ENCODE results near the gene CSTPP1. TPM values are rescaled to one million over a fixed set of nuclear protein-coding genes. Genes with fewer than 3 reads are reported as not detected.

Gene CSTPP1
- total and polyA plus RNA-seq, 2 of the 4 experiments (the other 2 are of a cell fraction), result 22.0 to 35.7 TPM

- no peak for DNase-seq
- no CpG with 5 or more reads among the region's 3 CpGs for WGBS, 2 experiments (ENCODE audit: extremely low coverage in 2 of 2, insufficient read length in 1 of 2)
- in situ Hi-C loops (cut with MboI; ENCODE audit: low sequenced_read_pairs), result no loop called here
These were observed 199.8 kb downstream of the CSTPP1 start for GRCh38 chr11:47136327-47136726.

More at GRCh38 chr11:47136327-47136726, 199.8 kb downstream of the CSTPP1 start:
- Histone ChIP-seq H3K9me3 (ENCODE audit: control insufficient read depth, insufficient read depth, low read length) (no peaks in the 10 kb centered on the region), H4K20me1 (ENCODE audit: insufficient read depth, low read length) (no peaks in the 10 kb centered on the region), H2BK120ac (ENCODE audit: low read depth, low read length) (no peak overlapping the region), H3K36me3 (ENCODE audit: control insufficient read depth, insufficient read depth, low read length) (peaks cover 4% of the 10 kb centered on the region), H2BK5ac (ENCODE audit: low read depth, low read length, poor library complexity, severe bottlenecking) (no peak overlapping the region), H3K27me3 (ENCODE audit: control insufficient read depth, insufficient read depth, low read length) (no peaks in the 10 kb centered on the region), H3K4me1 (ENCODE audit: control insufficient read depth, insufficient read depth, low read length) (no peaks in the 10 kb centered on the region), H3K23ac (ENCODE audit: low read depth, low read length) (0 out of 2 replicates have a peak overlapping the region, but pooled peaks have one; percentile 33), H2AFZ (replicated peaks; ENCODE audit: low read length, poor library complexity) (no peak overlapping the region), H2BK15ac (ENCODE audit: low read depth, low read length) (no peak overlapping the region), H4K8ac (ENCODE audit: low read depth in 2 of 2, low read length in 2 of 2) (no peak overlapping the region), H3K56ac (ENCODE audit: extremely low read depth, insufficient read depth, low read length) (no peak overlapping the region), H3K18ac (ENCODE audit: low read depth, low read length) (no peak overlapping the region), H3K79me1 (ENCODE audit: low read depth in 1 of 2, low read length in 2 of 2) (no peaks in the 10 kb centered on the region), H4K91ac (ENCODE audit: insufficient read depth, low read depth, low read length) (no peak overlapping the region), H3K4ac (ENCODE audit: low read depth, low read length) (no peak overlapping the region), H3K4me2 (ENCODE audit: low read depth, low read length) (no peak overlapping the region), H4K5ac (ENCODE audit: low read depth, low read length) (no peak overlapping the region), H2AK5ac (ENCODE audit: low read depth, low read length) (no peak overlapping the region), H3K9ac (ENCODE audit: low read depth, low read length) (no peak overlapping the region), H3K14ac (replicated peaks; ENCODE audit: low read depth, low read length) (no peak overlapping the region), H3K4me3 (ENCODE audit: insufficient read depth, low read depth, low read length) (no peak overlapping the region), H2BK20ac (ENCODE audit: low read depth, low read length) (no peak overlapping the region), H2AK9ac (replicated peaks; ENCODE audit: low read depth, low read length, poor library complexity) (no peak overlapping the region), H3K27ac (ENCODE audit: insufficient read depth, low read length) (no peak overlapping the region), H3K9me1 (ENCODE audit: insufficient read depth, low read length) (no peaks in the 10 kb centered on the region)
- BruUV-seq (replicated peaks), result no TSS peak
- dilution Hi-C loops (cut with HindIII; ENCODE audit: low sequenced_read_pairs, unreplicated experiment) (no loop called here), intact Hi-C loops (cut with micrococcal nuclease) (no loop called here)
- TF ChIP-seq ELK1 (IDR thresholded peaks at IDR 0.05; ENCODE audit: borderline replicate concordance, low read depth, low read length) (no peak), RAD21 (IDR thresholded peaks at IDR 0.05; ENCODE audit: low read length) (no peak), SMC3 (IDR thresholded peaks at IDR 0.05; ENCODE audit: low read depth, low read length) (no peak), MAZ (IDR thresholded peaks at IDR 0.05; ENCODE audit: borderline replicate concordance, low read depth, low read length) (no peak), CEBPB (IDR thresholded peaks at IDR 0.05; ENCODE audit: low read depth, low read length) (no peak), USF2 (IDR thresholded peaks at IDR 0.05; ENCODE audit: low read depth, low read length) (no peak), MXI1 (IDR thresholded peaks at IDR 0.05; ENCODE audit: borderline replicate concordance, low read depth, low read length) (no peak), POLR2A (IDR thresholded peaks at IDR 0.05; ENCODE audit: low read depth, low read length) (no peak), NFE2L2 (IDR thresholded peaks at IDR 0.05; ENCODE audit: low read depth, low read length) (no peak), FOS (IDR thresholded peaks at IDR 0.05; ENCODE audit: low read depth, low read length) (no peak), CHD1 (IDR thresholded peaks at IDR 0.05; ENCODE audit: low read depth, low read length) (no peak), RFX5 (IDR thresholded peaks at IDR 0.05; ENCODE audit: low read depth, low read length) (no peak), CTCF (conservative IDR thresholded peaks at IDR 0.05; ENCODE audit: low read depth, low read length) (no peak), MAFK (IDR thresholded peaks at IDR 0.05; ENCODE audit: low read depth, low read length) (no peak), BHLHE40 (IDR thresholded peaks at IDR 0.05; ENCODE audit: low read depth, low read length) (no peak), RCOR1 (IDR thresholded peaks at IDR 0.05; ENCODE audit: insufficient replicate concordance, low read length) (no peak)
- POLR2A ChIA-PET (ENCODE audit: unreplicated experiment), result no interaction called here
- ATAC-seq (ENCODE audit: low read depth), result no peak
- CTCF ChIA-PET, result no interaction called here
